ENCODE measurements around the gene CRACR2A.

The CRACR2A gene

GRCh38 chr12:3613641-3614395 lies 139.1 kb downstream of the CRACR2A start:
- no peak for DNase-seq

- DNase-seq = no peak
Measured at GRCh38 chr12:3611860-3612703, 140.8 kb downstream of the CRACR2A start.

DNA sequence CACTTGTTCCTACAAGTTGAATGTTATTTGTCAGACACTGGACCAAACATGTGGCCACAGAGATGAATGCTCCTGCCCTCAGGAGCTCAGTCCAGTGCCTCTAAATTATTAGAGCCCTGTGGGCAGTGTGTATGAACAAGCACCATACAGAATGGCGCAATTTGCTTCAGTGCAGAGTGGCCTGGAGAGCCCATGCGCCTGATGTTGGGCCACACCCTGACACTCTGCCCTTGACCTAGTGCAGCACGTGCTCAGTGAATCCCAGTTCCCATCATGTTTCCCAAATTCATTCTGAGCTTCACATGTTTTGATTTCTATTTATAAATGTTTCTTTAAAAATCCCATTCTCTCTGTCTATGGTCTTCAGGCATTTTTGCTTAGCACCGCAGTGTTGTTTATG lies 145.1 kb downstream of the CRACR2A start:
- no peak for DNase-seq

DNA sequence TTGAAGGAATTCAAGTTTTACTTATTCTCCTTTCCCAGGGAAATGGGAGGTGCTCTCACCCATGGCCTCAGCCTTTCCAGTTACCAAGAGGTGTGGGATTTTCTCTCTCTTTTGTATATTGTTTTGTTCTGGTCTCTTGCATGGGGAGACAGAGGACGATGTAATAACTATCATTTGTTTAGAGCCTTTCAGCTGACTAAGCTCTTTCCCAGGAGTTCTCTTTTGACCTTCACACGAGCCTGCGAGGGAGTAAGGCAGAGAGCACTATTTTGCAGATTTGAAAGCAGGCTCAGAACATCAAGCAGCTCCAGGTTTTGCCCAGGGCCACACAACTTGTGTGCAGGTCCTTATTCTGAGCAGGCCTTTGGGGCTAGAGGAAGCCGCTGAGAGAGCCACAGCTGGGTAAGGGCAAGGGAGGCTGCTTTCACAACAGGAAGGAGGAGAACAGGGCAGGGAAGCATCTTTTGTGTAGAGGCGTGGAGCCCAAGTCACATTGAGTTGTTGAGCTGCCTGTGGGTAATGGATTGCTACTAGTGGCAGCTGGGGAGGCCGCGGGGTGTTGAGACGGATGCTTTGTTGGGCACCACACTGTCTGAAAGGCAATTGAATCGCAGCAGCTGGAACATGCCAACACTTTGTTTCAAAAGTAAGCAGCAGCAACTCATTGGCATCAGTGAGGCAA lies 145.7 kb downstream of the CRACR2A start:
- no peak for DNase-seq

DNA sequence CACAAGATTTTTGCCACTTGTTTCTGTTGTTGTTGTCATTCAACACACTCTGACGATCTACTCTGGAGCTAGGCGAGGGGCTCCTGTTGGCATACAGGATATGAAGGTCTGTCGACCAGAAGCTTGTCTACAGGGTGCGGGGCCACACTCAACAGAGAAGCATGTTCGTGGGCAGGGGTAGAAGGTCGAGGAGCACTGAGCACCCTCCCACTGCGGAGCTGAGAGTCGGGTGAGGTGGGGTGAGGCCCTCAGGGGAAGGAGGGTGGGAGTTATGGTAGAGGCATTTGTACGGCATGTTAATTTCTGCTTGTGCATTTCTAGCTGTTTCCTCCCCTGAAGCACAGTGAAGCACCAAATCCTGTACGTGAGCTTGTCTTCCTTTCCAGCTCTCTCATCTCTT lies 146.8 kb downstream of the CRACR2A start:
- no peak for DNase-seq

DNA sequence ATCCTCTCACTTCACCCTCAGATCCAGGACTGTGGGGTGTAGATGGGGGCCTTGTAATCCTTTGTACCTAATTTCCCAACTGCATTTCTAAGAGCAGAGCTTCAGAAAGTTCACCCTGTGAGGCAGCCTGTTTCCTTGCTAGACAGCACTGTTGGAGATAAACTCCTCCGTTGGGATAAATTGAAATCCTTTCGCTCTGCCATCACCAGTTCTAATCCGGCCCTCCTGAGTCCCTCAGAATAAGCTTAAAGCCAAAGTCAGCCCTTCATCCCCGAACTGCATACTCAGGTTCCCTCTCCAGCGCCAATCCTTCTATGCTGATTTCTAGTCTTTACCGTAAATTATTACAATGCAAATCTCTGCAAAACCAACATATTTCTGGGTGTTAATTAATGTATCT lies 147.2 kb downstream of the CRACR2A start:
- DNase-seq = no peak

GRCh38 chr12:3604748-3605586 lies 147.9 kb downstream of the CRACR2A start:
- DNase-seq = peak; percentile 55

GRCh38 chr12:3604286-3604685 lies 148.6 kb downstream of the CRACR2A start:
- no peak for DNase-seq

- DNase-seq = no peak
Measured at GRCh38 chr12:3603576-3603975, 149.3 kb downstream of the CRACR2A start.

DNA sequence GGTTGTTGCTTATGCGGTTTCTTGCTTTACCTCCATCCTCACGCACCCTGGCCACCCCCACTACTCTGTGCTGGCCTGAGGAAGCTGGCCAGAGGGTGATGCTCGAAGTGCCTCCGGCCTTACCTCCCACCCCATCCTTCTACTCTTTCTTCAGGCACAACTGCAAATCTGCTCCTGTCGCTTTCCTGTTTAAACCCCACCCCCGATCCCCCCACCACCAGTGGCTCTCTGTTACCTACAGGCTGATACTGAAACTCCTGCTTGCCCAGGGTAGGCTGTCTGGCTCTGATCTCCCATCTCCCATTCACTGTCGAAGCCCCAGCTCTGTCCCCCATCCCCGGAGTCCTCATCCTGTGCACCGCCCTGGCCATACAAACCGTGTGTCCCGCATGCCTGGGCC lies 150.4 kb downstream of the CRACR2A start:
- DNase-seq = no peak

- no peak for DNase-seq
Measured at GRCh38 chr12:3601461-3602150, 151.3 kb downstream of the CRACR2A start.

DNA sequence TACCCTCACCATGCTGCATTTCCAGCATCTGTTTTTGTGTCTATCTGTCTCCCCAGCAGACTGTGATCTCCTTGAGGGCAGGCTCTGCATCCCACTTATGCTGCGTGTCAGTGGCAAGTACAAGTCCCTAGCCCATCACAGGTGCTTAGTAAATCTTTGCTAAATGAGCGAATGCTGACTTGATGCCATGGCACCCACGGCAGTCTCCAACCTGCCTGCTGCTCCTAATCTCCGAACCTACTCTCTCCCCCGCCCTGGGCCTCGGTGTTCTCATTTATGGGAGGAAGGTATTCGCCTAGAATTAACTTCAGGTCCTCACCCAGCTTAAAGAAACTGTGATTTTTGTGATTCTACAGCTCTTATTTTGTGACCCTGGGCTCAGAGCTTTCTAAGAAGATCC lies 152.0 kb downstream of the CRACR2A start:
- DNase-seq = no peak

- DNase-seq = no peak
Measured at GRCh38 chr12:3600039-3600720, 152.7 kb downstream of the CRACR2A start.

GRCh38 chr12:3598896-3599860 lies 153.7 kb downstream of the CRACR2A start:
- DNase-seq = no peak

DNA sequence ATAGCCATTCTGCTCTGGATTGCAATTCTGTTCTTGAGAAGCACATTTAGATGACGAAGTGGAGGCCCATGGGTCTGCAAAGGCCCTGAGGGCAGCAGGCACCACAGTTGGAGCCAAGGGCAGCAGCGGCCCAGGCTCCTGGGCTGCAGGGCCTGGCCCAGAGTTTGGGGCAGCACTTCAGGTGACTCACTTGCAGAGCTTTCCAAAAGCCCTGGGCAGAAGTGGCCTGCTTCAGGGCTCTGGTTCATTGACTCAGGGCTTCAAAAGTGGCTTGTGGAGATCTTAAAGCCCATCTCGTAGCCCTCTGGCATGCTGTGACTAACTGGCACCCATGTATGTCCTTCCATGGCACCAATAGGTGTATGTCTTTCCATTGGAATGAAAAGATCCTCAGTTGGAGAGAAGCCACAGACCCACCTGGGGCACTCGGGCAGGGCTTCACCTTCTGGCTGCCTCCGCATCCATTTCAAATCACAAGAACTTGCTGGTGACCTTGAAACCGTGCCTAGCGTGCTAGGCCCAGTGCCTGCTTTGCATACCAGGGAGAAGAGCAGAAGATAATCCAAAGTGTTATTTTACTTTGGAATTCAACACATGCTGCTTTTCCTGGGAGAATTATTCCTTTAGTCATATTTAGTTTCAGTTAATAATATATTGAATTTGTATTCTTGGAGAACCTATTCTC lies 155.2 kb downstream of the CRACR2A start:
- DNase-seq = no peak

GRCh38 chr12:3596703-3597415 lies 156.1 kb downstream of the CRACR2A start:
- DNase-seq = no peak

DNA sequence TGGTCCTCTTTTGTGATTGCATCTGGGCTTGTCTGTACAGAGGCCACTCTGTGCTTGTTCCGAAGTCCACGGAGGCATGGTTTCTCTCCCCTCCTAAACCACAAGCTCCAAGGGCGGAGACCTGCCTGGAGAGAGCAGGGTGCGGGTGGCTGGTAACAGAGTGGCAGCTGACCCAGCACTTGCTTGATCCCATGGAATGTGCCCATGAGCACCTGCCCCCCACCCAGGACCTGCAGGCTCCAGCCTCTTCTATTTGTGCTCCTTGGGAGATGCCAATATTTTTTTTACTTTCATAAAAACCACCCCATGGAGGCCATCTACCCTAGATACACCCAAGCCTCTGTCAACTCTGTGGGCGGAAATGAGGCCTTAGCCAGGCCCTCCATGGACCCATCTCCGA lies 157.2 kb downstream of the CRACR2A start:
- no peak for DNase-seq

- no peak for DNase-seq
Measured at GRCh38 chr12:3594966-3595365, 157.9 kb downstream of the CRACR2A start.

DNA sequence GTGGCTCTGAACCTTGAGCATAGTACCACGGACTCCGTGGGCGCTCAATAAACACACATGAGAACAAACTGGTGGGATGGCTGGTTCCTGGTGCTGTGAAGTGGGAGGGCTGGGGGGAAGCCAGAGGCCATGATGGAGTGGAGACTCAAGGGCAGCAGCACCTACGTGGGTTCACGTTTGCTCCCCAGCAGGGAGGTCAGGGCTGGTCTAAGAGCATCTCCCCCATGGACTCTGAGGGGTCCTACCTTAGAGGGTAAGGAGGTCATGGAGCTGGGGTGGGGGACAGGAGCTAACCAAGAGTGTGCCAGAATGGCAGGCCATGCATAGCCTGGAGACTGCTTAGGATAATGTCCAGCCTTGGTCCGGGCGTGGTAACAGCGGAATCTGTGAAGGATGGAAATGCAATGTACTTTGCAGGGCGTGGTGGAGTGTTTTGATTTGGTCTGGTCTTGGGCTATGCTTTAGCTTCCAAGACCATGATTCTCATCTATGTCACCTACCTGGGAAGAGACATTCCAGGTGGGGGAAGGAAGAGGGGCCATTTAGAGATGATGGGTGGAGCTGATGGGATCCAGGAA lies 158.9 kb downstream of the CRACR2A start:
- DNase-seq = no peak
